T-helper 1 cell treated with Interleukin-12 subunit alpha and Interleukin-12 subunit beta and Interleukin-4 antibody, amounts not matched to agents 30 ng/mL and 1 ng/mL, for 36 hours (primary cell): Measurements from ENCODE around the gene MAP3K20. TPM values are rescaled to one million over a fixed set of nuclear protein-coding genes. Genes with fewer than 3 reads are reported as not detected.
"Not testable (repeated sequence)": the region's sequence is repeated elsewhere in the genome, so short reads cannot be mapped to it uniquely, and the experiment has no call there.

ENCODE experiments used
- intact Hi-C: fragments of 100-400 bp; cut with micrococcal nuclease; formaldehyde crosslinking; loops from one replicate; pipeline ENCODE4 v1.15.1; 2024
- total RNA-seq: library from RNA; stranded (reverse); gene quantifications from 2 replicates; pipeline ENCODE4 v1.2.3, GENCODE V29; 2022

Gene MAP3K20
- total RNA-seq, 1 donor from 2014 or later = 16.8 TPM

DNA sequence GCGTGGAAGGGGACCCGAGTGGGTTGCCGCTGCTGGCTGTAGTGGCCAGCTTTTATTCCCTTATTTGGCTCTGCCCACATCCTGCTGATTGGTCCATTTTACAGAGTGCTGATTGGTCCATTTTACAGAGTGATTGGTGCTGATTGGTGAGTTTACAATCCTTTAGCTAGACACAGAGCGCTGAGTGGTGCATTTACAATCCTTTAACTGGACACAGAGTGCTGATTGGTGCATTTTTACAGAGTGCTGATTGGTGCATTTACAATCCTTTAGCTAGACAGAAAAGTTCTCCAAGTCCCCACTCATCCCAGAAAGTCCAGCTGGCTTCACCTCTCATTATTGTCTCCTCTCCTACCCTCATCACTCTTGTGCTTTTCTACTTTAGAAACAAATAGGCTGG is 225.9 kb downstream of the MAP3K20 start:
- intact Hi-C loops = not testable (repeated sequence)

DNA sequence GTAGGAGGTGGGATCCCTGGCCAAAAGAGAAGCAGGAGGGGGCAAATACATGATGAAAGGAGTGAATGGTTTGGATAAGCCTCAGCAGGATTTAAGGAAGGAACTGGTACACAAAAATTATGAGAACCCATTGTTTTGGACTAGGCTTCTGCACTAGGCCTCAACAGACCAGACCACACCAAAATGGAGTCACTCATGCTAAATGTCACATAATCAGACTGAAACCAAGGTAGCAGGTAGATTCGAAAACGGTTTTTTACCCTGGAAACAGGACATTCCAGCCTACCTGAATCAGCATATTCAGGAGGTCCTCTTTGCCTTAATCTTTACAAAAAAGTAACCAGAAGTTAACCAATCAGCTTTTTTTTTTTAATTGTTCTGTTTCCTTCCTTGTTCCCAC is 229.7 kb downstream of the MAP3K20 start:
- intact Hi-C loops = no loop called here

DNA sequence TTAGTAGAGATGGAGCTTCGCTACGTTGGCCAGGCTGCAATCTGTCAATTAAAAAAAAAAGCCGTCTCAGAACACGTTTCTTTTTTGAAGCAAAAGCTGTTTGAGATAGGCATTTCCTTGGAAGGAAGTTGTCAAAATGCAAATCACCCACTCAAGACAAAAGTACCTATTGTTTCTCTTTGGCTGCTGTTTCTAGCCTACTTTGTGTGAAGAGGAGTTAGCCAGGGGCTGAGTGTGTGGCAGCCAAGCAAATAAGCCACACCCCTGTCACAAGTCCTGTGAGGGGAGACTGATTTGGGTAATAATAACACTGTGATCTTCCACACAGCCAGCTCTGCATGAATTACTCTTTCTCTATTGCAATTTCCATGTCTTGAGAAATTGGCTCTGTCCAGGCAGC is 231.6 kb downstream of the MAP3K20 start:
- intact Hi-C loops = no loop called here

GRCh38 chr2:173309370-173309769 is 233.7 kb downstream of the MAP3K20 start:
- intact Hi-C loops = not testable (repeated sequence)

DNA sequence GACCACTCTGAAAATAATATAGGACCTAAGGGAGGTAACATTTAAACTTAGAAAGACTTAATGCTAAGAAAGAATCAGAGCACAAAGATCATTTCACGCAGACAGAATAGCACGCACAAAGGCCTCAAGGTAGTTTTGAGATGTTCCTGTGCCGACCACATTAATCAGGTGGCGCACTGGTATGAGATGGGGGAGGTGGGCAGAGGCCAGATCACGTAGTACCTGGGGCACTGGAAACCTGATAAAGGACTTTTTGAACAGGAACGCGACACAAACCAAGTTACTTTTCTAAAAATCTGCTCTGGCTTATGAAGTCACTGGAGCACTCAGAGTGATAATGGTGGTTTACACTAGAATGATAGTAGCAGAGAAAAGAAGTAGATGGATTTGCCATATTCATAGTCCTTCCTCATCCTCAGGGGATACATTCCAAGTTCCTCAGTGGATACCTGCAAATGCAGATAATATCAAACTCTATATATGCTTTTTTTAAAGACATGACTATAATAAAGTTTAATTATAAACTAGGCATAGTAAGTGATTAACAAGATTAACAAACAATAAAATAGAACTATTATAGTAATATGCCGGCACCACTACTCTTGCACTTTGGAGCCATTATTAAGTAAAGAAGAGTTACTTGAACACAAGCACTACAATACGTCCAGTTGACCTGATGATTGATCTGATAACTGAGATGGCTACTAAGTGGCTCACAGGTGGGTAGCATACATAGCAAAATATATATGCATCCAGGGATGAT is 236.4 kb downstream of the MAP3K20 start:
- intact Hi-C loops = no loop called here
